HCT116 (cell line): ENCODE data around the gene CFAP410. TPM values are rescaled to one million over a fixed set of nuclear protein-coding genes. Genes with fewer than 3 reads are reported as not detected.

Source experiments
- ATAC-seq: fragments of 200-7000 bp; cut with Tn5 transposase; 2 replicates; pipeline ENCODE4 v1.9.1; 2020; ENCODE audit warnings: mild to moderate bottlenecking, moderate library complexity
- BruUV-seq: library from RNA; stranded (reverse); fragments of 400-500 nt; replicated peaks from 2 replicates; lab custom pipeline; 2021; lab: Mats Ljungman, UMichigan
- CTCF ChIA-PET: fragments of 300-600 bp; sonication (Branson Sonifier 250); formaldehyde crosslinking; loops from one replicate; lab custom pipeline; 2021; ENCODE audit warnings: antibody characterized with exemption; lab: Charles Lee
- POLR2A ChIA-PET: fragments of 300-600, 350-600 bp; sonication (Branson Sonifier 250); formaldehyde crosslinking; loops from one replicate; lab custom pipeline; 2021; ENCODE audit warnings: antibody characterized with exemption; lab: Charles Lee
- RAD21 ChIA-PET, 2 experiments: fragments of 300-600 bp; sonication (Branson Sonifier 250); formaldehyde crosslinking; loops; one replicate each; lab custom pipeline; 2023; ENCODE audit warnings: low total read pairs in 2 of 2; ENCODE audit not compliant: uncharacterized antibody in 2 of 2, unreplicated experiment in 2 of 2, low non-redundant PET in 1 of 2; lab: Charles Lee
- DNase-seq: peaks from one replicate; pipeline ENCODE4 v3.0.0-alpha.2; 2010; ENCODE audit warnings: low read depth, low spot score
- H2AFZ ChIP-seq: fragments of 200-600 bp; shearing (Covaris generic), sonication (generic); 2 replicates; pipeline ENCODE4 v1.6.1; 2017; ENCODE audit warnings: low read depth, mixed run types, mixed read lengths, antibody characterized with exemption, low read length; ENCODE audit not compliant: poor library complexity, severe bottlenecking
- H3K27ac ChIP-seq: 2 replicates; pipeline ENCODE4 v1.5.1; 2012; ENCODE audit warnings: low read depth, low read length
- H3K27me3 ChIP-seq: fragments of 200-600 bp; sonication (generic); 2 replicates; pipeline ENCODE4 v1.6.1; 2016; ENCODE audit warnings: mixed run types, low read length, mixed read lengths; ENCODE audit not compliant: insufficient read depth
- H3K36me3 ChIP-seq, 2 experiments: fragments of 200-500 bp in 1 of 2; fragments of 200-600 bp in 1 of 2; sonication (Bioruptor generic) in 1 of 2; sonication (generic) in 1 of 2; 2 replicates each; pipeline versions ENCODE4 v1.5.1 to v1.6.1; 2014 to 2016; ENCODE audit warnings: low read length in 2 of 2, inconsistent platforms in 1 of 2, mixed read lengths in 1 of 2, mixed run types in 1 of 2; ENCODE audit not compliant: insufficient read depth in 2 of 2, control insufficient read depth in 1 of 2
- H3K4me1 ChIP-seq, 2 experiments: fragments of 200-600 bp in 1 of 2; sonication (generic) in 1 of 2; 2 replicates each; pipeline versions ENCODE4 v1.5.1 to v1.6.1; 2012 to 2017; ENCODE audit warnings: low read length in 2 of 2, inconsistent platforms in 1 of 2, mild to moderate bottlenecking in 1 of 2, mixed read lengths in 1 of 2, mixed run types in 1 of 2, moderate library complexity in 1 of 2; ENCODE audit not compliant: insufficient read depth in 2 of 2, control insufficient read depth in 1 of 2
- H3K4me2 ChIP-seq: fragments of 200-600 bp; sonication (generic); 2 replicates; pipeline ENCODE4 v1.6.1; 2017; ENCODE audit warnings: mixed run types, low read length, mixed read lengths
- H3K4me3 ChIP-seq, 2 experiments: fragments of 200-600 bp in 1 of 2; sonication (generic) in 1 of 2; replicated peaks in 1 of 2; 2 replicates each; pipeline ENCODE4 v1.5.1; 2011 to 2016; ENCODE audit warnings: low read length in 2 of 2, control low read depth in 1 of 2, low read depth in 1 of 2, mild to moderate bottlenecking in 1 of 2, mixed read lengths in 1 of 2, mixed run types in 1 of 2
- H3K79me2 ChIP-seq: fragments of 200-600 bp; sonication (generic); 2 replicates; pipeline ENCODE4 v1.6.1; 2017; ENCODE audit warnings: mild to moderate bottlenecking, mixed run types, low read length, moderate library complexity, mixed read lengths; ENCODE audit not compliant: insufficient read depth
- H3K9ac ChIP-seq: fragments of 200-600 bp; sonication (generic); 2 replicates; pipeline ENCODE4 v1.6.1; 2016; ENCODE audit warnings: low read length, mixed read lengths
- H3K9me2 ChIP-seq: fragments of 200-600 bp; sonication (generic), shearing (Covaris generic); 2 replicates; pipeline ENCODE4 v1.6.1; 2017; ENCODE audit warnings: mixed run types, mild to moderate bottlenecking, moderate library complexity; ENCODE audit not compliant: insufficient read depth
- H3K9me3 ChIP-seq, 2 experiments: fragments of 200-500 bp in 1 of 2; fragments of 200-600 bp in 1 of 2; sonication (Bioruptor generic) in 1 of 2; sonication (generic) in 1 of 2; 2 replicates each; pipeline ENCODE4 v1.6.1; 2014 to 2017; ENCODE audit warnings: low read length in 2 of 2, mixed read lengths in 2 of 2, inconsistent platforms in 1 of 2, low read depth in 1 of 2, mild to moderate bottlenecking in 1 of 2, mixed run types in 1 of 2, moderate library complexity in 1 of 2; ENCODE audit not compliant: control insufficient read depth in 1 of 2, insufficient read depth in 1 of 2
- H4K20me1 ChIP-seq: fragments of 200-600 bp; sonication (generic), shearing (Covaris generic); 2 replicates; pipeline ENCODE4 v1.6.1; 2017; ENCODE audit warnings: mixed run types, mild to moderate bottlenecking, moderate library complexity; ENCODE audit not compliant: insufficient read depth
- ATF3 ChIP-seq: IDR thresholded peaks from 2 replicates; pipeline ENCODE4 v1.6.1; 2012
- CBX3 ChIP-seq: IDR thresholded peaks from 2 replicates; pipeline ENCODE4 v1.6.1; 2012; ENCODE audit warnings: low read depth
- CEBPB ChIP-seq: IDR thresholded peaks from 2 replicates; pipeline ENCODE4 v1.6.1; 2012; ENCODE audit warnings: low read depth
- ELF1 ChIP-seq: IDR thresholded peaks from 2 replicates; pipeline ENCODE4 v1.6.1; 2012; ENCODE audit warnings: low read depth, borderline replicate concordance
- EZH2 ChIP-seq: fragments of 200-600 bp; sonication (generic); IDR thresholded peaks from 2 replicates; pipeline ENCODE4 v1.6.1; 2017; ENCODE audit warnings: antibody characterized with exemption, mixed run types
- EZH2phosphoT487 ChIP-seq: fragments of 200-600 bp; IDR thresholded peaks from 2 replicates; pipeline ENCODE4 v1.6.1; 2018; ENCODE audit warnings: antibody characterized with exemption, borderline replicate concordance
- JUND ChIP-seq: IDR thresholded peaks from 2 replicates; pipeline ENCODE4 v1.6.1; 2012
- REST ChIP-seq: IDR thresholded peaks from 2 replicates; pipeline ENCODE4 v1.6.1; 2012; ENCODE audit warnings: low read depth
- SIN3A ChIP-seq: IDR thresholded peaks from 2 replicates; pipeline ENCODE4 v1.6.1; 2012; ENCODE audit warnings: low read depth
- TCF7L2 ChIP-seq: IDR thresholded peaks from 2 replicates; pipeline ENCODE4 v1.7.0; 2011; ENCODE audit warnings: borderline replicate concordance, inconsistent platforms; ENCODE audit not compliant: insufficient read depth, insufficient read length; ENCODE audit errors: extremely low read depth
- ZBTB33 ChIP-seq: IDR thresholded peaks from 2 replicates; pipeline ENCODE4 v1.6.1; 2011; ENCODE audit warnings: mild to moderate bottlenecking, low read length, moderate library complexity; ENCODE audit not compliant: insufficient replicate concordance; ENCODE audit errors: extremely low read depth
- ZFX ChIP-seq: fragments of 450-650 bp; IDR thresholded peaks from 2 replicates; pipeline ENCODE4 v1.6.1; 2017
- intact Hi-C: fragments of 100-400 bp; cut with micrococcal nuclease; formaldehyde crosslinking; loops from 2 replicates; pipeline ENCODE4 v1.10.0; 2022
- total RNA-seq: library from RNA; stranded (reverse); gene quantifications from one replicate; pipeline ENCODE4 v1.2.1, GENCODE V29; 2021; ENCODE audit not compliant: unreplicated experiment

Gene CFAP410
- total RNA-seq, 1 experiment from 2014 or later = 15.3 TPM

GRCh38 chr21:44303490-44303981 lies 35.7 kb downstream of the CFAP410 start:
- ChIA-PET CTCF (interaction anchor here (0.9 to 2.2 kb wide), 4 partner anchors 12 to 176 kb away, joined by 3 to 10 read pairs (median 5); no protein-coding TSS in a partner anchor), RAD21 (no interaction called here)
- intact Hi-C loops = no loop called here

More at GRCh38 chr21:44303490-44303981, 35.7 kb downstream of the CFAP410 start:
- Histone ChIP-seq H3K36me3 (peaks cover 0 to 2% of the 10 kb centered on the region in 2 experiments; a peak in 1 of 4 replicates), H3K27ac (no peak overlapping the region), H3K4me2 (no peak overlapping the region), H3K9me3 (no peaks in the 10 kb centered on the region), H3K4me1 (peaks cover 10 to 35% of the 10 kb centered on the region in 2 experiments), H3K79me2 (peaks cover 57% of the 10 kb centered on the region), H2AFZ (no peak overlapping the region), H3K4me3 (no peak overlapping the region), H3K9me2 (no peaks in the 10 kb centered on the region), H4K20me1 (no peaks in the 10 kb centered on the region), H3K9ac (no peak overlapping the region), H3K27me3 (no peaks in the 10 kb centered on the region)
- no TSS peak for BruUV-seq
- ATAC-seq (no peak), DNase-seq (no peak)
- TF ChIP-seq SIN3A = no peak
- TF ChIP-seq ATF3 = no peak
- no peak for TF ChIP-seq EZH2phosphoT487
- no peak for TF ChIP-seq ELF1
- TF ChIP-seq REST = no peak
- TF ChIP-seq CBX3 = no peak
- TF ChIP-seq EZH2 = no peak
- no peak for TF ChIP-seq CEBPB
- no peak for TF ChIP-seq JUND
- TF ChIP-seq TCF7L2 = no peak
- TF ChIP-seq ZFX = no peak
- TF ChIP-seq ZBTB33 = no peak
- POLR2A ChIA-PET = no interaction called here
